HS-27A (cell line): ENCODE measurements around the gene COL9A3.
"Not testable (repeated sequence)": the region's sequence is repeated elsewhere in the genome, so short reads cannot be mapped to it uniquely, and the experiment has no call there.

ENCODE experiments used
- DNase-seq: peaks from one replicate; pipeline ENCODE4 v3.0.0-alpha.2; 2012; ENCODE audit warnings: low read depth, missing footprints

The COL9A3 gene

DNA sequence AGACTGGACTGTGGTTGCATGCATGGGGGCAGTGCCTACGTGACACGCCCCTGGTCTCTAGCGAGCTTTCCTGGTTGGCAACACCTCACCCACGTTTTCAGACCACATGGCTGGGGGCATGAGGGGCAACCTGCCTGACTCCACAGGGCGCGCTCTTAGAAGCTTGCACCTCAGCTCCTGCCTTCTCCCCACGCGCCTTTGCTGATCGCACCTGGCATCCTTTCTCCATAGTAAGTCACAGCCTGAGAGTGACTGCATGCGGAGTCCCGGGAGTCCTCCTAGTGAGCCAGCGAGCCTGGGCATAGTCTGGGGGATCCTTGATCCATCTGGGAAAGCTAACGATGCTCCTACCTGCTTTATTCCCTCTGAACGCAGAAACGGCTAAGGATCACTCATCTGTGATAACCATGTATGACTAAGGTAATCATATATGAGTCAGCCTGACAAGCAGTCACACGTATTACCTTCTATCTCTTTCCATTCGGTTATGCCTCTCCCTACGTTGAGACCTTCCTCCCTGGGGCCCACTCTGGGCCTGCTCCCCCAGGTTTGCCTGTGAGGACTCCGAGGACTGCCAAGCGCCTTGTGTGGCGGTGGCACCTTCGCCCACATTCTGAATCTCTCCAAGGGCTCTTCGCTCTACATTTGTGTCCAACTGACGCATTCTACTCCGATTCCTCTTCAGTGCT is 40.2 kb downstream of the COL9A3 start:
- DNase-seq, result no peak

DNA sequence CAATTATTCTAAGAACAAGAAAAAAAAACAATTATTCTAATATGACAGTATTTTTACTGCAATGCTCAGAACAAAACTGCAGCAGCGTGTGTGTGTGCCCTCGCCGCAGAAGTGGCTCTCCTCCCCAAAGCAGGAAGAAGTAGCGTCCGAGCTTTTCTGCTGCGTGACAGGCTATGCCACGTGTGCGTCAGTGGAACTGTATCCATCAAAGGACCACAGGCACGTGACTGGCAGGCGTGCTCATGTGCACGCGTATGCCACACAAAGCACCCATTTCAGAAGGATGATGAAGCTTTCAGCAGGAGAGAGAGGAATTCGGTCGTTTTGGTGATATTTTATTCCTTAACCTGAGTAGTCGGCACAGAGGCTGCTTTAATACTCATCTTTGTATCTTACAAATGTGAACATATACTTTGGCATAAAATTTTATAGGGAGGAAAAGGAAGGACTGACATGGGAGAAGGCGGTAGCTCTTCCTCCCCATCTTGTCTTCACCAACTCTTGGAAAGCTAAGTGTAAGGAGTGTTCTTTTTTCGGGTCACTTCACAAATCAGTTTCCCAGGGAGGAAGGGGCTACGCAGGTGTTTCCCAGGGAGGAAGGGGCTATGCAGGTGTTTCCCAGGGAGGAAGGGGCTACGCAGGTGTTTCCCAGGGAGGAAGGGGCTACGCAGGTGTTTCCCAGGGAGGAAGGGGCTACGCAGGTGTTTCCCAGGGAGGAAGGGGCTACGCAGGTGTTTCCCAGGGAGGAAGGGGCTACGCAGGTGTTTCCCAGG is 41.4 kb downstream of the COL9A3 start:
- no peak for DNase-seq

DNA sequence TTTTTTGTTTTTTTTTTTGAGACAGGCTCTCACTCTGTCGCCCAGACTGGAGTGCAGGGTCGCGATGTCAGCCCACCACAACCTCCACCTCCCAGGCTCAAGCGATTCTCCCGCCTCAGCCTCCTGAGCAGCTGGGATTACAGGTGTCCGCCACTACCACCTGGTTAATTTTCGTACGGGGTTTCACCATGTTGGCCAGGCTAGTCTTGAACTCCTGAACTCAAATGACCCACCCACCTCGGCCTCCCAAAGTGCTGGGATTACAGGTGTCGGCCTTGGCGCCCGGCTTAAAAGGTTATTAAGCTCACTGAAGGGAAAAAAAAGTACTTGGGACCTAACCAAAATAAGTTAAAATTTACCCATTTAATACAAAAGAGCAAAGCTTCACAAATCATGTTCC is 42.9 kb downstream of the COL9A3 start:
- DNase-seq, result no peak

DNA sequence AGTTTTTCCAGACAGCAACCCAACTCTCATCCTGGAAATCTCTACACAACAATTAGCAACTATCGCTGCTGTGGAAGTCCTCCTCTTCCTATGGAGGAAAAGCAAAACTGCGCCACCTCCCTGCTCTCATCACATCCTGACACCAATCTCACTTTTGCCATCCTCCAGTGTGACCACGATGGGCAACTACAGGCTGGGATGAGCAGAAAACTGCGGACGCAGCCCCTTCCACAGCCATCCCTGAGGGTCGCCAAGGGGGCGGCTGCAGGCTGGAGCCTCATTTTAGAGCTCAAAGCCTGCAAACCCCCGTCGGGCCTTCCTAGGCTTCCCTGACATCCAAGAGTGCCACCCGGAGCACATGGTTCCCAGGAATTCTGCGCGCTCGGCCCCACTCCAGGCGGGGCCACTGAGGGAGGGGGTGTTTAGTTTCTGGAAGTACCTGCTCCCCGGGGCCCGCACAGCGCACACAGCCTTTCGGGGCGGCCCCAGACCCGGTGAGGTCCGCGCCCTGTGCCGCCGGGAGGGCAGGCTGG is 43.6 kb downstream of the COL9A3 start:
- DNase-seq, result no peak

DNA sequence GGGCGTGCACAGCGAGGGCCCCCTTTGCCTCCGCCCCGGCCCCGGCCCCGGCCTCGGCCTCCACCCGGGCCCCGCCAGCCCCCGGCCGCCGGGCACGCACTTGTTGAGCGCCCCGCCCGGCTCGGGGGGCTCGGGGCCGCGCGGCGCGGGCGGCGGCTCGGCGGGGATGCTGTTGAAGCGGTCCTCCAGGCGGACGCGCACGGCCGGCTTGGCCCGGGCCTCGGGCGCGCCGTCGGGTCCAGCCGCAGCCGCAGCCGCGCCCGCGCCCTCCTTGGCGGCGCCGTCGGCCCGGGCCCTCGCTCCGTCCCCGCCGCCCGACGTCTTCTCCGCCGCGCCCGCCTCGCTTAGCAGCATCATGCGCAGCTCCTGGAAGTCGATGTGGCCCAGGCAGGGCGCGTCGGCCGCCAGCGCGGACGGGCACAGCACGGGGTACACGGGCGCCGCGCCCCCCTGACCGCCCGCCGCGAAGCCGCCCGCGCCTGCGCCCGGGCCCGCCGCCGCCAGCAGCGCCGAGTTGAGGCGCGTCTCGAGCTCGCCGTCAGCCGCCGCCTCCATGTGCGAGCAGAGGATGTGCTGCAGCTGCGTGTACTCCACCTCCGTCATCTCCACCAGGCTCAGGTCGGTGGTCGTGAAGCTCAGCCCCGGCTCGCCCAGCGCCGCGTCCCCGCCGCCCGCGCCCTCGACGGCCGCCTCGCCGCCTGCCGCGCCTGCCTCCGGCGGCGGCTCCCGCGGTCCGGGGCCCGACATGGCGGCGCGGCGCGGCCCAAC is 44.3 kb downstream of the COL9A3 start:
- DNase-seq, result no peak

DNA sequence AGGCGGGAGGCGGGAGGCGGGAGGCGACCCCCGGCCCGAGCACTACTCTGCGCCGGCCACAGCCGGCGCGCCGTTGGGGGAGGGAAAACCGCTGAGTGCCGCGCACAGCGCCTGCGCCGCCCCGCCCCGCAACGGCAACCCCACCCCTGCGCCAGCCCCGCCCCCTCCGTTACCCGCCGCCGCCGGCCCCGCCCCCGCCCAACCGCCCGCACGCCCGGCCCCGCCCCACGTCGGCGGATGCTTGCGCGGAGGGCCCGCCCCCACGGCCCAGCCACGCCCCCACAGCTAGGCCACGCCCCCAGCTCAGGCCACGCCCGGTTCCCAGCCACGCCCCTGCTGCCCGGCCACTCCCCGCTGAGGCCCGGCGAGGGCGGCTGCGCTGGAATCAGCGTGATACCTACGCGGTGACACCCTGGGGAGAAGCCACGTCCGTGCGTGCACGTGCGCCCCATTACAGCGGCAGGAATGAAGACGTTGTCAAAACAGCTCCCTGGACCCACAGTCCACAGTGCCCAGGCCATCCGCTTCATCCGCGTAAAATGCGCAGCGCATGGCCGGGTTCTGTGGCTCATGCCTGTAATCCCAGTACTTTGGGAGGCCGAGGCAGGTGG is 45.0 kb downstream of the COL9A3 start, which contains the start of gene TCFL5:
TSS of gene TCFL5 (minus strand) at position 97 of the 611 bp plus-strand sequence. CDS start 152 bp downstream, outside the sequence.
- DNase-seq, result no peak

DNA sequence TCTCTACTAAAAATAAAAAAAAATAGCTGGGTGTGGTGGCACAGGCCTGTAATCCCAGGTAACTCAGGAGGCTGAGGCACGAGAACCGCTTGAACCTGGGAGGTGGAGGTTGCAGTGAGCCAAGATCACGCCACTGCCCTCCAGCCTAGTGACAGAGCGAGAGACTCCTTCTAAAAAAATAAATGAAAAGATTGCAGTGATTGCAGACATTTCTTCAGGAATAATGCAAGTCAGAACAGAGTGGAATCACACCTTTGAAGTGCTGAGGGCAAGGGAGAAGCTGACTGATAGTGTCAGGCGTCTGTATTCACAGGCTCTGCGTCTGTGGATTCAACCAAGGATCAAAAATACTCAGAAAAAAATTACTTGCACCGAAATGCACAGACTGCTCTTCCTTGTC is 47.4 kb downstream of the COL9A3 start:
- no peak for DNase-seq

DNA sequence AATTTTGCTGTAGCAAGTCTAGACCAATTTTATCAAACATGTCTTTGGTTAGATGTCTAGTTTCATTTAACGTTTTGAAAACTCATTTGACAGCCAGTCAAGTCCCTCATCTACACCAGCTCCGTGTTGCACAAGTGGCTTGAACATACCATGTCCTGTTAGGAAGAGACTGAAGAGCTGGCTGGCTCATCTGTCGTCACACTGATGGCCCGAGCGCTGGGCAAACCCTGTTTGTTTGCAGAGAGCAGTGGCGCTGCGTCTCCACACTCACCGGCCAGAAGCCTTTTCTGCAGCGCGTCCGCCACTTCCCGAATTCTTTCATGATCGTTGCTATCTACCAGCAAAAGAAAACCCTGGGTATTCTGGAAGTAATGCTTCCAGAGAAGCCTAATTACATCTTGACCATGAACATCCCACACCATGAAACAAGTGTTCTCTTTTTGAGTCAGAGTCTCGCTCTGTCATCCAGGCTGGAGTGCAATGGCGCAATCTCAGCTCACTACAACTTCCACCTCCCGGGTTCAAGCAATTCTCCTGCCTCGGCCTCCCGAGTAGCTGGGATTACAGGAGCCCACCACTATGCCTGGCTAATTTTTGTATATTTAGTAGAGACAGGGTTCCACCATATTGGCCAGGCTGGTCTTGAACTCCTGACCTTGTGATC is 55.5 kb downstream of the COL9A3 start:
- no peak for DNase-seq

DNA sequence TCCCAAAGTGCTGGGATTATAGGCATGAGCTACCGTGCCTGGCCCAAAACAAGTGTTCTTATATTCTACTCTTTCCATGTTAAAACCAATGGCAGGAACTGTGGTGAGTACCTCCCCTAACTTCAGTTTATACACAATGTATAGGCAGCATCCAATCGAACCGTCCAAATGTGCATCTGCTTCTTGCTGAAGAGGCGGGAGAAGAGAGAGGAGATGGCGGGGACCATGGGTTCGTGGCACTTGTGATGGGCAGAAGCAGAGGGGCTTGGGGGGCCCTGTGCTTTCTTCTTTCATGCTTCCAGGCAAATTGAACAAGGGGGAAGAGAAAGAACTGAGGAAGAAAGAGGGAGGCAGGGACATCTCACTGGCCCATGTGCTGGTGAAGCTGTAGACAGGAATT is 56.0 kb downstream of the COL9A3 start:
- no peak for DNase-seq

DNA sequence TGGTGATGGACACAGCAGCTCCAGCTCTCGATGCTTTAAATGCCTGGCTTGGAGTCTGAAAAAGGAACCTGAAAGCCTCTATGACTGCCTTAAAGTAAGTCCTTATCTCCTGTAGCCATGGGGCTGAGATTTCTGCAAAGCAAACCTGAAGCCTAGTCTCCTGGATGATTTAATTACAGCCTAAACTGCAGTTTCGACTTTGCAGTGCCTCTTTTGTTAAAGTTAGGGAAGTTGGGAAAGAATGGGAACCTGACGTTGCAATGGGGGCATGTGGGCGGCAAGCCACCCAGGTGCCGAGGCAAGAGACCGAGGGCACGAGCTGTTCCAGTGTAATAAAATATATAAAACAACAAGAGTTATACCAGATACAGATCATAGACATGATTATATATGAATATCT is 56.4 kb downstream of the COL9A3 start:
- no peak for DNase-seq

DNA sequence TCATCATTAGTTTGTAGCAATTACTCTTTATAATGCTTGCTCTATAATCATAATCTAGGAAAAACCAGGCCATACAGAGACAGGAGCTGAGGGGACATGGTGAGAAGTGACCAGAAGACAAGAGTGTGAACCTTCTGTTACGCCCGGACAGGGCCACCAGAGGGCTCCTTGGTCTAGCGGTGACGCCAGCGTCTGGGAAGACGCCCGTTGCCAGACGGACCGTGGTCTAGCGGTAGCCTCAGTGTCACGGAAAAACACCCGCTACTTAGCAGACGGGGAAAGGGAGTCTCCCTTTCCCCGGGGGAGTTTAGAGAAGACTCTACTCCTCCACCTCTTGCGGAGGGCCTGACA is 56.8 kb downstream of the COL9A3 start:
- DNase-seq, result not testable (repeated sequence)

DNA sequence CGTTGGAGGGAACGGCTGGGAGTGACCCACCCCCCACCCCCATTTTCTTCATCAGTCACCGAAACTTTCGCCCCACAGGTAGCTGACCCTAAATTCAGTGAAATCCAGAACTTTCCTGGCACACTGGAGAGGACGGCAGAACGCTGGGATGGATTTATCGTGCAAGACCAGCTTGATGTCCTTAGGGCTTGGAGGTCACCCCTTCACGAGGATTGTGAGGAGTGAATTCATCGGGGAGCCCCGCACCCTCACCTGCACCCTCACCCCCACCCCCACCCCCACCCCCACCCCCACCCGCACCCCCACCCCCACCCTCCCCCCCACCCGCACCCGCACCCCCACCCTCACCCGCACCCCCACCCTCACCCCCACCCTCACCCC is 58.1 kb downstream of the COL9A3 start:
- no peak for DNase-seq

DNA sequence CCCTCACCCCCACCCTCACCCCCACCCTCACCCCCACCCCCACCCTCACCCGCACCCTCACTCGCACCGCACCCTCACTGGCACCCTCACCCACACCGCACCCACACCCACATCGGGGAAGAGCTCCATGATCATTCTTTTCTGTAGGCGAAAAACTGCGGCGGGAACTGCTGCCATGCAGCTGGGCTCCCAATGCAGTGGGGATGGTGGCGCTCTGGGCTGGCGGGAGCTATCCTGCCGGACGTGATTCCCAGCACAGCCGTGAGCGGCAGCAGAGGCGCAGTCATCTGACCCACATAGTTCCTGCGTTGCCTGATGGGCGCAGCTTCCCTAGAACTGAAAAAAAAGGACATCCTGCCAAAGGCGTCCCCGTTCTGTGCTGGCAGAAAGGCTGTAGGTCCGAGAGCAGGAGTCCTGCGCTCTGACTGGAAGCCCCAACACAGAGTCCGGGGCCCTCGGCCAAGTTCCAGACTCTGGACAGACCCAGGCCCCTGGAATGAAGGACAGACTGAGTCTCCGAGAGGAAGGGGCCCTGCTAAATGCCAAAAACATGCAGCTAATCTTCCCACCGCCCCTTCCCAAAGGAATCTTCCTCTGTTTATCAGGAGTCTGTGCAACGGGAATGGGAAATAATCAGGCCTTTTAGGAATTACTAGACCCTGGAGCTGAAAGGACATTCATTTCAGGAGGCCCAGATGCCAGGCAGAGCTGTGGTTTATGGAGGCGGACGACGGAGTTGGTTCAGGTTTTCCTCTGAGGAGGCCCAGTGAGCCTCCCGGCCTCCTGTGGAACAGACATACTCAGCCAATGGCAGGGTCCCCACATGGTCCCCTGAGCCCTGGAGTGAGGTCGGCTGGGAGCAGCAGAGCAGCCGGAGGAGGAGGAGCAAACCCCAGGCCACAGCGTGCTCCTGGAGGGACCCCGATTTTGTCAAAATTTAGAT is 58.8 kb downstream of the COL9A3 start:
- peak; percentile 58 for DNase-seq

DNA sequence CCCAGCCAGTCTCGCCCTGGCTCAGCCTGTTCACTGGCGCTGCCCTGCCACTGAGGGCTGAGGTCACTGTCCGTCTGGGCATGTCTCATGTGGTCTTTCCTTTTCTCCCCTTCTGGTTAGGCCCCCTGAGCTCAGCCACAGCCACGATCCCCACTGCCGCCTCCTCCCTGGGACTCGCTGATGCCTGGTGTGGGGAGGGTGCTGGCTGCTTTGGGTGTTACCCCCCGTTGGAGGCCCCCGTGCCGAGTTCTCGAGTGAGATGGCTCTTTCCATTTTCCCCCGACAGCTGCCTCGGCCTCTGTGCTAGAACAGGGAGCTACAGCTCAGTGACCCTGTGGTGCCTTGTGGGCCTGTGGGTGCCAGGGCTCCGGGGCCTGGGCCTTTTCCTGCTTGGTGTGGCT is 59.7 kb downstream of the COL9A3 start:
- DNase-seq, result no peak

DNA sequence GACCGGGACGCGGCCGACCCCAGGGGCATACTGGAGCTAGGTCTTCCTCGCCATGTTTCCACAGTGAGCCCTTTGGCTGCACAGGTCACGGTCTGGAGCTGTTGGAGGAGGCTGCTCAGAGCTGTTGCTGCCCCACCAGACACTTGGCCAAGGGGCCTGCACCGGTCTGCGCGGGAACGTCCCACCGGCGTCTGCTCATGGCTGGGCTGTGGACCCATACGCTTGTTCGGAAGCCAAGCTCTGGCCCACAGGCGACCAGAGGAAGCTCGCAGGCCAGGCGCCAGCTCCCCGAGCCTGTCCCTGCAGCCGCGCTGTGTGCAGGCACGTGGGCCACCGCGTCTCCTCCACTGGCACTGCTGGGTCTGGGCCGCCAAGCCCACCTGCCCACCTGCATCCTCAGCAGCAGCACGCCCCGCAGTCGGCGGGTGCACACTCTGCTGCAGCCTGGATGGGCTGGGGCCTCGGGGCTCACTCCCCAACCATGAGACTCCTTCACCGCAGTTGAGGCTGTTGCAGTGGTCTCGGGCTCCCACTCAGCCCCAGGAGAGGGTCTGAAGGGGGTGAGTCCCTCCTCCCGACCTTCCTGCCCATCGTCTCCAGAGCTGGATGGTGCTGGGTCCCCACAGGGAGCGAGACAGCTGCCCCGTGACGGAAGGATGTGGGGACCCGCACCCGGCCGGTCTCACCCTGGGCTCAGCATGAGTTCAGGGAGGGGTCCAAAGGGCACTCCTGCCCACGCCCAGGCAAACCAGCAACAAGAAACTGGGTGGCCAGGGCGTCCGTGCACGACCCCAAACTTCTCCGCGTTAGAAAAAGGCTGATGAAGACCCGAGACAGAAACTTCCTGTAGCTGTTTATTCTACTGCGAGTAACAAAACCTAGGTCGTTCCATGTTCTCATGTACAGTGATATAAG is 60.3 kb downstream of the COL9A3 start:
- DNase-seq, result no peak

DNA sequence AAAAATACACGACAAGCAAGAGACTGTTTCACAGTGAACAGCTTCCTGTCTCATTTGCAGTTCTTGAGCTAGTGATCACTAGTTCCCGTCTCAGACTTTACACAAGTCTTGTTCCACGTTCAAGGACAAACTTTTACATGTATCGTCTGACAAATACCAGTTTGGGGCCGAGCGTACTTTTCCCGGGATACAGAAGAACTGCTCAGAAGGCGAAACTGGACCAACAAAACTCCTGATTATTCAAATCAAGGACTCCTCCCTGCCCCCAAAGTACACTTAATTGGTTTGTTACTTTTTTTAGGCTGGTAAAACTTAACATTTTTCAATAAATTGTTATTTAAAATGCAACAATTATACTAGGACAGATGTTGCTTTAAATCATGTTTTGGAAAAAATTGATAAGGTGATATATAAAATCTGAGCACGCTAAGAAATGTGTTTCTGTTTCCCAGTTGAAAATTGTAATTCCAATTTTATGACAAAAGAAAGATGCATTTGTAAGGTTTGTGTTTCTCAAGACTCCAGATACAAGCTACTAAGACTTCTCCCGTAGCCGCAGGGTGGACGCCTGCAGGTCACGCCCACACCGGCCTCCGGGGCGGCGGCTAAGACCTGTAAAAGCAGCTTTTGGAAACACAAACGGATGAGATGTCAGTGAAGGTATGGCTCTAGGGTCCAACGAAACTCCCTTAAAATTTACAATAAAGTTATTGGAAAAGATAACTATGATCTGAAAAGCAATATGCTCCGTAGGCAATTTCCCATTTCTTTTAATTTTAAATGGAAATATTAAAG is 61.6 kb downstream of the COL9A3 start:
- no peak for DNase-seq

DNA sequence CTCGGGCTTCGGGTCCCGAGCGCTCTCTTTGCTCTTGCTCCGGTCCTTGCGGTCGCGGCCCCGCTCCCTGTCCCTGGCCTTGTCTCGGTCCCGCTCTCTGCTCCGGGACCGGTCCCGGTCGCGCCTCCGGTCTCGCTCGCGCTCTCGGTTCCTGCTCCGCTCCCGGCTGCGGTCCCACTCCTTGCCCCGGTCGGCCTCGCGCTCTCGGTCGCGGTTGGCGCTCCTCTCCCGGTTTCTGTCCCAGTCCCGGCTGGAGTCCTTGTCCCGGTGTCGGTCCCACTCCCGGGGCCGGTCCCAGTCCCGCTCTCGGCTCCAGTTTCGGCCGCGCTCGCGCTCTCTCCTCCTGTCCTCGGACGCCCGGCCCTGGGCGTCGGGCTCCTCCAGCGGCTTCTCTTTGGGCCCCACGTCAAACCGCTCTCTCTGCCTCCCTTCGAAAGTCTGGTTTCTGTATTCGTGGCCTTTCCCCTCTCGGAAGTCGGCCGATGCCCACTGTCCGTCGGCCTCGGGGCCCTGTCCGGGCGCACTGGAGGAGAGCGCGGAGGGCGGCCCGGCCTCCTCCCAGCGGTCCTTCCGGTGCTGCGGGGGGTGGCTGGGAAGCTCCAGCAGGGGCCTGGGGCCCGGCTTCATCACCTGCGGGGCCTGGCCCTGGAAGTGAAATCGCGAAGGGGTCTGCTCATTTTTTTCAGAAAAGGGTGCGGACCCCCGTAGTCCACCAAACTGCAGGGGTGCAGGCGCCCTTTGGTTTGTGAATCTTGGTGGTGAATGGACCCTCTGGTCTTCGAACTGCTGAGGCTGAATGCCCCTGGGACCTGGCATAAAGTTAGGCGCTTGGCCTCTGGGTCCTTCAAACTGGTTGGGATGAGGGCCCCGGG is 62.7 kb downstream of the COL9A3 start:
- no peak for DNase-seq
